ENCODE data around the gene MCCD1. TPM values are rescaled to one million over a fixed set of nuclear protein-coding genes. Genes with fewer than 3 reads are reported as not detected.

Gene MCCD1
- total RNA-seq, 2 donors from 2014 or later: not detected

- Histone ChIP-seq H3K4me3 (no peak overlapping the region), H3K9me3 (no peaks in the 10 kb centered on the region), H3K4me1 (peaks cover 0 to 35% of the 10 kb centered on the region in 2 donors), H3K36me3 (peaks cover 22% of the 10 kb centered on the region), H3K27me3 (no peaks in the 10 kb centered on the region), H3K27ac (no peak overlapping the region)
- TF ChIP-seq CTCF (IDR thresholded peaks at IDR 0.05): no peak
- DNase-seq (ENCODE audit: low spot score): no peak
Observed at GRCh38 chr6:31544676-31545075, 15.9 kb downstream of the MCCD1 start.

GRCh38 chr6:31545291-31545690 lies 16.5 kb downstream of the MCCD1 start:
- H3K27me3 ChIP-seq: no peaks in the 10 kb centered on the region
- no peaks in the 10 kb centered on the region for H3K9me3 ChIP-seq
- H3K4me3 ChIP-seq: no peak overlapping the region
- peaks cover 0 to 29% of the 10 kb centered on the region in 2 donors for H3K4me1 ChIP-seq
- peaks cover 17% of the 10 kb centered on the region for H3K36me3 ChIP-seq
- no peak for DNase-seq (ENCODE audit: low spot score)
- no peak overlapping the region for H3K27ac ChIP-seq
- TF ChIP-seq CTCF (IDR thresholded peaks at IDR 0.05): no peak

GRCh38 chr6:31546339-31546957 lies 17.7 kb downstream of the MCCD1 start, which contains the start of gene ATP6V1G2:
Gene ATP6V1G2, minus strand, starts transcription at chr6:31546608. Its CDS starts 49 bp downstream, at chr6:31546559.
- DNase-seq (ENCODE audit: low spot score): peak; percentile 93
- H3K4me1 ChIP-seq: peaks cover 0 to 26% of the 10 kb centered on the region in 2 donors
- H3K27ac ChIP-seq: peak within 1 kb of the TSS; percentile 88 to 89
- H3K4me3 ChIP-seq: peak within 1 kb of the TSS; percentile 43 to 50
- no peaks in the 10 kb centered on the region for H3K27me3 ChIP-seq
- peaks cover 23% of the 10 kb centered on the region for H3K36me3 ChIP-seq
- TF ChIP-seq CTCF (IDR thresholded peaks at IDR 0.05): peak; percentile 89 to 98
- H3K9me3 ChIP-seq: no peaks in the 10 kb centered on the region

- Histone ChIP-seq H3K9me3 (no peaks in the 10 kb centered on the region), H3K36me3 (peaks cover 23% of the 10 kb centered on the region), H3K27me3 (no peaks in the 10 kb centered on the region), H3K4me1 (peaks cover 0 to 26% of the 10 kb centered on the region in 2 donors), H3K27ac (peak within 1 kb of the TSS; percentile 88 to 89), H3K4me3 (peak within 1 kb of the TSS; percentile 43 to 50)
- TF ChIP-seq CTCF (IDR thresholded peaks at IDR 0.05): peak in 1 of 2 donors; percentile 6
- DNase-seq (ENCODE audit: low spot score): peak; percentile 97
Observed at GRCh38 chr6:31546958-31547726, 18.4 kb downstream of the MCCD1 start, which contains the start of gene NFKBIL1. Gene NFKBIL1, plus strand, starts transcription at chr6:31547608. Its CDS starts 87 bp downstream, at chr6:31547695.

- no peak for TF ChIP-seq CTCF (IDR thresholded peaks at IDR 0.05)
- Histone ChIP-seq H3K9me3 (no peaks in the 10 kb centered on the region), H3K36me3 (peaks cover 23% of the 10 kb centered on the region), H3K27ac (peak overlapping the region; percentile 88 to 89), H3K27me3 (no peaks in the 10 kb centered on the region), H3K4me3 (peak overlapping the region; percentile 43 to 50), H3K4me1 (peaks cover 0 to 21% of the 10 kb centered on the region in 2 donors)
- no peak for DNase-seq (ENCODE audit: low spot score)
Observed at GRCh38 chr6:31547727-31548543, 19.2 kb downstream of the MCCD1 start.
